Measurements from ENCODE around the gene GLOD5.

GRCh38 chrX:48726596-48726995 lies 35.0 kb upstream of the GLOD5 start:
- TF ChIP-seq TCF4 (CRISPR knock-in tag; IDR thresholded peaks at IDR 0.05; ENCODE audit: borderline replicate concordance) (no peak), PATZ1 (CRISPR knock-in tag; IDR thresholded peaks at IDR 0.05; ENCODE audit: borderline replicate concordance) (no peak), TSHZ2 (CRISPR knock-in tag; IDR thresholded peaks at IDR 0.05) (no peak), CSRNP3 (CRISPR knock-in tag; IDR thresholded peaks at IDR 0.05) (no peak), BACH2 (CRISPR knock-in tag; IDR thresholded peaks at IDR 0.05; ENCODE audit: borderline replicate concordance) (no peak), ZFP30 (CRISPR knock-in tag; IDR thresholded peaks at IDR 0.05) (no peak), ISL1 (CRISPR knock-in tag; IDR thresholded peaks at IDR 0.05) (no peak)
